Spleen (tissue), 11 donors: ENCODE data around the gene MAOB. TPM values are rescaled to one million over a fixed set of nuclear protein-coding genes. Genes with fewer than 3 reads are reported as not detected.

ENCODE experiments used
- DNase-seq: peaks from one replicate; pipeline ENCODE4 v3.0.0-alpha.2; 2020
- H3K27ac ChIP-seq, 8 donors: fragments of 200-600 bp; sonication (generic) in 7 of 8; 1 replicate in 4 of 8; 2 replicates in 4 of 8; pipeline versions ENCODE4 v1.5.0 to v1.8.0; 2016 to 2021; ENCODE audit warnings: inconsistent platforms in 4 of 8, mild to moderate bottlenecking in 4 of 8, moderate library complexity in 1 of 8
- H3K27me3 ChIP-seq, 7 donors: fragments of 200-600 bp; sonication (generic) in 6 of 7; replicated peaks in 1 of 7; 1 replicate in 4 of 7; 2 replicates in 3 of 7; pipeline versions ENCODE4 v1.5.0 to v1.8.0; 2016 to 2021; ENCODE audit warnings: inconsistent platforms in 3 of 7, mild to moderate bottlenecking in 1 of 7
- H3K36me3 ChIP-seq, 6 donors: fragments of 200-600 bp; sonication (generic) in 5 of 6; 1 replicate in 4 of 6; 2 replicates in 2 of 6; pipeline versions ENCODE4 v1.5.0 to v1.8.0; 2016 to 2021; ENCODE audit warnings: inconsistent platforms in 2 of 6
- H3K4me1 ChIP-seq, 6 donors: fragments of 200-600 bp; sonication (generic) in 5 of 6; 1 replicate in 3 of 6; 2 replicates in 3 of 6; pipeline versions ENCODE4 v1.5.0 to v1.8.0; 2016 to 2021; ENCODE audit warnings: inconsistent platforms in 3 of 6
- H3K4me3 ChIP-seq, 8 donors: fragments of 200-600 bp; sonication (generic) in 7 of 8; 1 replicate in 4 of 8; 2 replicates in 4 of 8; pipeline versions ENCODE4 v1.5.0 to v1.8.0; 2016 to 2021; ENCODE audit warnings: inconsistent platforms in 4 of 8, mild to moderate bottlenecking in 4 of 8, moderate library complexity in 2 of 8
- H3K9me3 ChIP-seq, 8 donors: fragments of 200-600 bp; sonication (generic) in 7 of 8; 1 replicate in 4 of 8; 2 replicates in 4 of 8; pipeline versions ENCODE4 v1.5.0 to v1.8.0; 2016 to 2021; ENCODE audit warnings: inconsistent platforms in 4 of 8
- POLR2A ChIP-seq, 3 donors: fragments of 450-650 bp; IDR thresholded peaks; one replicate each; pipeline ENCODE4 v1.5.1; 2017; ENCODE audit warnings: antibody characterized with exemption in 3 of 3, mild to moderate bottlenecking in 1 of 3
- POLR2AphosphoS5 ChIP-seq, 3 donors: sonication (generic); formaldehyde crosslinking; IDR thresholded peaks; one replicate each; pipeline ENCODE4 v1.5.1; 2017; ENCODE audit warnings: antibody characterized with exemption in 3 of 3
- WGBS, 5 donors: extraction: QIAGEN DNeasy Blood & Tissue Kit in 3 of 5; methylation state at CpG; one replicate each; pipeline versions ENCODE4 v1.1.5 to v1.1.7; 2013 to 2018; 5-methylcytosine and 5-hydroxymethylcytosine counted together
- intact Hi-C: fragments of 100-400 bp; cut with DNase I; formaldehyde crosslinking; loops from one replicate; pipeline ENCODE4 v1.15.0; 2023; ENCODE audit warnings: low total_unique reads
- polyA plus RNA-seq, 3 donors: library from polyadenylated mRNA; stranded (reverse); fragments of 200-250 nt; gene quantifications; one replicate each; pipeline ENCODE4 v1.2.1, GENCODE V29; 2013
- total RNA-seq, 7 donors: library from RNA; depleted of rRNA in 3 of 7; stranded (reverse); fragments of >200 nt in 3 of 7; fragmentation: NEBNext Ultra II Directional in 4 of 7; extraction: Animal tissue kit (Norgen Biotek cat#: 25700) in 4 of 7; gene quantifications; one replicate each; pipeline versions ENCODE4 v1.1.0 to v1.2.1, GENCODE V29; 2016 to 2021
- TF ChIP-seq, protein P1 (sequence below), 11 experiments: fragments of 200-600 bp in 7 of 11; fragments of 450-650 bp in 4 of 11; sonication (generic) in 4 of 11; IDR thresholded peaks in 8 of 11; conservative IDR thresholded peaks in 3 of 11; 1 replicate in 7 of 11; 2 replicates in 4 of 11; pipeline versions ENCODE4 v1.4.0 to v1.8.0; 2016 to 2021; ENCODE audit warnings: antibody characterized with exemption in 11 of 11, inconsistent platforms in 4 of 11, mild to moderate bottlenecking in 1 of 11
- donor health status: healthy with polysubstance abuse.
- donor health status: DM: no; HTN: no; CAD: no; lungs with moderate emphysema.
- donor health status: DM: no; HTN: no; CAD: no.
- donor health status: Bipolar disorder and iron deficiency.
- donor health status: healthy.
- donor health status: DM: no; HTN: no; CAD: no.
- donor health status: DM: yes; HTN: yes; CAD: no.

The MAOB gene
- total and polyA plus RNA-seq, 10 donors: 0.60 to 8.7 (median 1.6) TPM

DNA sequence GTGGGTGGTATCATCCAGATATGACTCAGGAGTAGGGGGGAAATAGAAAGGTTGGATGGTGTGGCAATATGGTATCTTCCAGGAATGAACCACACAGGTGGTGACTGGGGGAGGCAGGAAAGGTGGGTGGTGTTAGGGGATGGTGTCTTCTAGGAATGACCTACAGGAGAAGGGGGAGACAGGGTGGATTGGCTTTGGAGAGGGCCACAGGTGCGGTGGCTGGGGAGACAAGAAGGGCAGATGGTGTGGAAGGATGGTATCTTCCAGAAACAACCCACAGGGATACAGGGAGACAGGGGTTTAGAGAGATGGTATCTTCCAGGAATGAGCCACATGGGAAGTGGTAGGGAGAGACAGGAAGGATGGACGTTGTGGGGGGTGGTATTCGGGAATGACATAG lies 162.2 kb downstream of the MAOB start:
- Histone ChIP-seq H3K9me3 (peaks cover 0 to 24% (median 4%) of the 10 kb centered on the region in 8 donors), H3K27ac (no peak overlapping the region), H3K27me3 (no peaks in the 10 kb centered on the region), H3K4me3 (no peak overlapping the region), H3K4me1 (no peaks in the 10 kb centered on the region), H3K36me3 (no peaks in the 10 kb centered on the region)
- TF ChIP-seq POLR2A (IDR thresholded peaks at IDR 0.05) (no peak), POLR2AphosphoS5 (IDR thresholded peaks at IDR 0.05) (no peak)
- TF ChIP-seq, protein P1, sequence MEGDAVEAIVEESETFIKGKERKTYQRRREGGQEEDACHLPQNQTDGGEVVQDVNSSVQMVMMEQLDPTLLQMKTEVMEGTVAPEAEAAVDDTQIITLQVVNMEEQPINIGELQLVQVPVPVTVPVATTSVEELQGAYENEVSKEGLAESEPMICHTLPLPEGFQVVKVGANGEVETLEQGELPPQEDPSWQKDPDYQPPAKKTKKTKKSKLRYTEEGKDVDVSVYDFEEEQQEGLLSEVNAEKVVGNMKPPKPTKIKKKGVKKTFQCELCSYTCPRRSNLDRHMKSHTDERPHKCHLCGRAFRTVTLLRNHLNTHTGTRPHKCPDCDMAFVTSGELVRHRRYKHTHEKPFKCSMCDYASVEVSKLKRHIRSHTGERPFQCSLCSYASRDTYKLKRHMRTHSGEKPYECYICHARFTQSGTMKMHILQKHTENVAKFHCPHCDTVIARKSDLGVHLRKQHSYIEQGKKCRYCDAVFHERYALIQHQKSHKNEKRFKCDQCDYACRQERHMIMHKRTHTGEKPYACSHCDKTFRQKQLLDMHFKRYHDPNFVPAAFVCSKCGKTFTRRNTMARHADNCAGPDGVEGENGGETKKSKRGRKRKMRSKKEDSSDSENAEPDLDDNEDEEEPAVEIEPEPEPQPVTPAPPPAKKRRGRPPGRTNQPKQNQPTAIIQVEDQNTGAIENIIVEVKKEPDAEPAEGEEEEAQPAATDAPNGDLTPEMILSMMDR (IDR thresholded peaks at IDR 0.05 in 8 of 11, conservative IDR thresholded peaks at IDR 0.05 in 3 of 11): no peak
- WGBS, 5 donors: 63 to 83% (median 78%) methylated on average over 3 of the region's 3 CpGs
- DNase-seq: no peak
- intact Hi-C loops: no loop called here

DNA sequence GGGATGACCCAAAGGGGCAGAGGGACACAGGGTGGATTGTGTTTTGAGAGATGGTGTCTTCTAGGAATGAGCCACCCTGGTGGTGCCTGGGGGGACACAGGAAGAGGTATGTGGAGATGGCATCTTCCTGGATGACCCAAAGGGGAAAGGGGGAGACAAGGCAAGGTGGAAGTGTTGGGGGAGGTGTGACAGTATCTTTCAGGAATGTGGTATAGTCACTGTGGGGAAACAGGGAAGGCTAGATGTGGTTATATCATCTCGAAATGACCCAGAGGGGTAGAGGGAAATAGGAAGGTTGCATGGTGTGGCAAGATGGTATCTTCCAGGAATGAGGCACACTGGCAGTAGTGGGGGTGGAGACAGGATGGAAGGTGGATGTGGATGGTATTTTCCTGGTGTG lies 163.3 kb downstream of the MAOB start:
- TF ChIP-seq POLR2AphosphoS5 (IDR thresholded peaks at IDR 0.05) (no peak), POLR2A (IDR thresholded peaks at IDR 0.05) (no peak)
- TF ChIP-seq, protein P1 (IDR thresholded peaks at IDR 0.05 in 8 of 11, conservative IDR thresholded peaks at IDR 0.05 in 3 of 11): no peak
- Histone ChIP-seq H3K9me3 (peaks cover 0 to 24% (median 4%) of the 10 kb centered on the region in 8 donors), H3K36me3 (no peaks in the 10 kb centered on the region), H3K4me3 (no peak overlapping the region), H3K27ac (no peak overlapping the region), H3K4me1 (no peaks in the 10 kb centered on the region), H3K27me3 (no peaks in the 10 kb centered on the region)
- no peak for DNase-seq
- 38 to 100% (median 85%) methylated on average over 1 of the region's 1 CpG for WGBS, 5 donors
- intact Hi-C loops: no loop called here

DNA sequence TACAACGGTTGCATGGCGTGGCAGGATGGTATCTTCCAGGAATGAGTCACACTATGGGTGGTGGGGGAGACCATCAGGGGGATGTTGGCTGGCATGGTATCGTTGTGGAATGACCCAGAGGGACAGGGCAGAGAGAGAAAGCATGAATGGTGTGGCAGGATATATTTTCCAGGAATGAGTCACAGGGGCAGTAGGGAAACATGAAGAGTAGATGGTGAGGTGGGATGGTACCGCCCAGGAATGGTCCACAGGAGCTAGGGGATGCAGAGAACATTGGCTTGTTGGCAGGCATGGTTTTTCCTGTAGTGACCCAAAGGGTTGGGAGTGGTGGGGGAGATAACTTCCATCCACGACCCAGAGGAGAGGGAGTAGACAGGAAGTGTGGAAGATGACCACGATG lies 163.7 kb downstream of the MAOB start:
- no peaks in the 10 kb centered on the region for H3K27me3 ChIP-seq
- no peaks in the 10 kb centered on the region for H3K36me3 ChIP-seq
- WGBS, 5 donors: 74 to 89% (median 82%) methylated on average over 6 of the region's 6 CpGs
- no peak overlapping the region for H3K27ac ChIP-seq
- TF ChIP-seq POLR2AphosphoS5 (IDR thresholded peaks at IDR 0.05) (no peak), POLR2A (IDR thresholded peaks at IDR 0.05) (no peak)
- TF ChIP-seq, protein P1 (IDR thresholded peaks at IDR 0.05 in 8 of 11, conservative IDR thresholded peaks at IDR 0.05 in 3 of 11): no peak
- DNase-seq: no peak
- peaks cover 0 to 24% (median 4%) of the 10 kb centered on the region in 8 donors for H3K9me3 ChIP-seq
- intact Hi-C loops: no loop called here
- H3K4me1 ChIP-seq: no peaks in the 10 kb centered on the region
- no peak overlapping the region for H3K4me3 ChIP-seq

DNA sequence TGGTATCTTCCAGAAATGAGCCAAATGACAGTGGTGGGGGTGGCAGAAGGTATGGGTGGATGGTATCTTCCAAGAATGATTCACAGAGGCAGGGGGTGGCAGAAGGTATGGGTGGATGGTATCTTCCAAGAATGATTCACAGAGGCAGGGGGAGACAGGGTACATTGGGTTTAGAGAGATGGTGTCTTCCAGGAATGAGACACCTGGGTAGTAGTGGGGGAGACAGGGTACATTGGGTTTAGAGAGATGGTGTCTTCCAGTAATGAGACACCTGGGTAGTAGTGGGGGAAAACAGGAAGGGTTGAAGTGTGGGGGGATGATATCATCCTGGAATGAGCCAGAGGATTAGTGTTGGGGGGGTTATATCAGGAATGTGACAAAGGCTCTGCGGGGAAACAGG lies 164.2 kb downstream of the MAOB start:
- WGBS, 5 donors: 86 to 100% (median 95%) methylated on average over 1 of the region's 1 CpG
- TF ChIP-seq POLR2AphosphoS5 (IDR thresholded peaks at IDR 0.05) (no peak), POLR2A (IDR thresholded peaks at IDR 0.05) (no peak)
- TF ChIP-seq, protein P1 (IDR thresholded peaks at IDR 0.05 in 8 of 11, conservative IDR thresholded peaks at IDR 0.05 in 3 of 11): no peak
- Histone ChIP-seq H3K4me3 (no peak overlapping the region), H3K27me3 (peaks cover 0 to 4% (median 0%) of the 10 kb centered on the region in 7 donors), H3K4me1 (no peaks in the 10 kb centered on the region), H3K9me3 (peaks cover 0 to 24% (median 4%) of the 10 kb centered on the region in 8 donors), H3K27ac (no peak overlapping the region), H3K36me3 (no peaks in the 10 kb centered on the region)
- intact Hi-C loops: no loop called here
- no peak for DNase-seq
